WERI-Rb-1 (cell line): ENCODE data around the gene AKT1.
A peak's percentile ranks its signal among the peaks of the same experiment; 100 is the strongest.
"Not testable (repeated sequence)": the region's sequence is repeated elsewhere in the genome, so short reads cannot be mapped to it uniquely, and the experiment has no call there.

Experiments used
- DNase-seq: peaks from one replicate; pipeline ENCODE4 v3.0.0-alpha.2; 2020
- H3K27ac ChIP-seq: fragments of 250-450 bp; sonication (Bioruptor Pico); 2 replicates; pipeline ENCODE4 v1.5.1; 2020; ENCODE audit warnings: mild to moderate bottlenecking, moderate library complexity
- H3K27me3 ChIP-seq: fragments of 250-450 bp; sonication (Bioruptor Pico); 2 replicates; pipeline ENCODE4 v1.5.1; 2021; ENCODE audit warnings: mild to moderate bottlenecking, low read depth, moderate library complexity; ENCODE audit not compliant: insufficient read depth, severe bottlenecking
- H3K36me3 ChIP-seq: fragments of 250-450 bp; sonication (Bioruptor Pico); 2 replicates; pipeline ENCODE4 v1.5.1; 2020; ENCODE audit warnings: mild to moderate bottlenecking, moderate library complexity
- H3K4me3 ChIP-seq: 2 replicates; pipeline ENCODE4 v1.5.1; 2011; ENCODE audit warnings: low read depth, mild to moderate bottlenecking, control low read depth, low read length
- H3K9me3 ChIP-seq: fragments of 250-450 bp; sonication (Bioruptor Pico); 2 replicates; pipeline ENCODE4 v1.5.1; 2021; ENCODE audit warnings: mild to moderate bottlenecking, moderate library complexity; ENCODE audit not compliant: severe bottlenecking
- TF ChIP-seq, protein P1 (sequence below): IDR thresholded peaks from 2 replicates; pipeline ENCODE4 v1.5.1; 2011; ENCODE audit warnings: low read depth, mild to moderate bottlenecking, control low read depth, inconsistent platforms, low read length

AKT1 gene

DNA sequence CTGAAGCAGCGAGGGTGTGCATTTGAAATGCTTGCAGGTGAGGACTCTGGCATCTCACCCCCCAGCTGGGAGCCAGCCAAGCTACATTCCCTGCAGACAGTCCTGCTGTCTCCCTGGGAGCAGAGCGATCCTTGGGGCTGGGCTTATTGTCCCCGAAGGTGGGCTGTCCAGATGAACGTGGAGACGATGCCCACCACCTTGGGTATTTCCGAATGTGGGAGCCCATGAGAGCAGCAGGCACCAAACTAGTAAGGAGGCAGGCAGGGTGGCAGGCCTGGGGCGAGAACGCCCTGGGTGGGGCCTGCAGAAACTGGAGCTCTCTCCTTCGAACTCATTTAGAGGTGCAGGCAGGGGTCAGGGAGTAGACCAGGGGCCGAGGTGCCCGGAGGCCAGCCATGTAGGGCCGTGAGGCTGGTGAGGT, 23.8 kb upstream of the AKT1 start:
- H3K4me3 ChIP-seq, result no peak overlapping the region
- no peak overlapping the region for H3K27ac ChIP-seq
- TF ChIP-seq, protein P1, sequence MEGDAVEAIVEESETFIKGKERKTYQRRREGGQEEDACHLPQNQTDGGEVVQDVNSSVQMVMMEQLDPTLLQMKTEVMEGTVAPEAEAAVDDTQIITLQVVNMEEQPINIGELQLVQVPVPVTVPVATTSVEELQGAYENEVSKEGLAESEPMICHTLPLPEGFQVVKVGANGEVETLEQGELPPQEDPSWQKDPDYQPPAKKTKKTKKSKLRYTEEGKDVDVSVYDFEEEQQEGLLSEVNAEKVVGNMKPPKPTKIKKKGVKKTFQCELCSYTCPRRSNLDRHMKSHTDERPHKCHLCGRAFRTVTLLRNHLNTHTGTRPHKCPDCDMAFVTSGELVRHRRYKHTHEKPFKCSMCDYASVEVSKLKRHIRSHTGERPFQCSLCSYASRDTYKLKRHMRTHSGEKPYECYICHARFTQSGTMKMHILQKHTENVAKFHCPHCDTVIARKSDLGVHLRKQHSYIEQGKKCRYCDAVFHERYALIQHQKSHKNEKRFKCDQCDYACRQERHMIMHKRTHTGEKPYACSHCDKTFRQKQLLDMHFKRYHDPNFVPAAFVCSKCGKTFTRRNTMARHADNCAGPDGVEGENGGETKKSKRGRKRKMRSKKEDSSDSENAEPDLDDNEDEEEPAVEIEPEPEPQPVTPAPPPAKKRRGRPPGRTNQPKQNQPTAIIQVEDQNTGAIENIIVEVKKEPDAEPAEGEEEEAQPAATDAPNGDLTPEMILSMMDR, result no peak

DNA sequence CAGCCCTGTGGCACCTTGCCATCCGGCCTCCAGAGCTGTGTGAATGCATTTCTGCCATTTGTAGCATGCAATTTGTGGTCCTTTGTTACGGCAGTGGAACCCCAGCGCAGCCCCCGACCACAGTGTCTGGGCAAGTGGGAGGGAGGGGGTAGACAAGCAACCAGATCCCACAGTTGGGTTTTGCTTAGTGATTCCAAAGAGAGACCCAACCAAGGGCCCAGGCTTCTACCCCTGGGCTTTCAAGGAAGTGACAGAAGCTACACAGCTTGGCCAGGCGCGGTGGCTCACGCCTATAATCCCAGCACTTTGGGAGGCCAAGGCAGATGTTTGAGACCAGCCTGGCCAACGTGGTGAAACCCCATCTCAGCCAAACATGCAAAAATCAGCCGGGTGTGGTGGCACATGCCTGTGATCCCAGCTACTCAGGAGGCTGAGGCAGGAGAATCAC, 23.2 kb upstream of the AKT1 start:
- Histone ChIP-seq H3K36me3 (peaks cover 13% of the 10 kb centered on the region), H3K9me3 (peaks cover 4% of the 10 kb centered on the region), H3K4me3 (no peak overlapping the region), H3K27ac (no peak overlapping the region), H3K27me3 (no peaks in the 10 kb centered on the region)
- DNase-seq, result no peak
- TF ChIP-seq, protein P1, result no peak

More for the DNA sequence above, 23.8 kb upstream of the AKT1 start:
- Histone ChIP-seq H3K9me3 (peaks cover 4% of the 10 kb centered on the region), H3K36me3 (peaks cover 11% of the 10 kb centered on the region), H3K27me3 (no peaks in the 10 kb centered on the region)
- no peak for DNase-seq

DNA sequence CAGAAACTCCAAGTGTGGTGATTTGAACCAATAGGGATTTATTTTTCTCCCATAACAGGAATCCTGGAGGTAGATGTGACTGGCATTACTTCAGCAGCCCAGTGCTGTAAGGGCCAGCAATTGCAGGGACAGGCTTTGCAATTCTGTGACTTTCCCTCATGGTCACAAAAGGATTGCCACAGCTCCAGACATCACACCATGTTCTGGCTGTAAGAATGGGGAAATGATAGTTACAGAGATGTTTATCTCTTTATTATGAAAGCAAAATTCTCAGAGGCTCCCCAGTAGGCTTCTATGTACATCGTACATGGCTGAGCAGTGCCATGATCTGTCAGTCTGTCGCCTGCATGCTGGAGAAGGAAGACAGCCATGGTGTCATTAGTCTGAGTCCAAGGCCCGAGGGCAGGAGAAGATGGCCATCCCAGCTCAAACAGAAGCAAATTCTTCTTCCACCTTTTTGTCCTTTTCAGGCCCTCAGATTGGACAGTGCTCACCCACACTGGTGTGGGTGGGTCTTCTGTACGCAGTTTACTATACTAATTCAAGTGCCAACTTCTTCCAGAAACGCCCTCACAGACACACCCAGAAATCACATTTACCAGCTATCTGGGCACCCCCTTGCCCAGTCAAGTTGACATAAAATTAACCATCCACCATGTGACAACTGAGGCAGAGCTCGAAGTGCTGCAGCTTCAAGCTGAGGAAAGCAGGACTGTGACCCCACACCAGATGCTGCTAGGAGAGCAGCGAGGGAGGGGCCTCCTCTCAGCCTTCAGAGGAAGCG, 22.6 kb upstream of the AKT1 start:
- TF ChIP-seq, protein P1, result no peak
- Histone ChIP-seq H3K27ac (no peak overlapping the region), H3K27me3 (no peaks in the 10 kb centered on the region), H3K36me3 (peaks cover 14% of the 10 kb centered on the region), H3K4me3 (no peak overlapping the region), H3K9me3 (peaks cover 4% of the 10 kb centered on the region)
- no peak for DNase-seq

DNA sequence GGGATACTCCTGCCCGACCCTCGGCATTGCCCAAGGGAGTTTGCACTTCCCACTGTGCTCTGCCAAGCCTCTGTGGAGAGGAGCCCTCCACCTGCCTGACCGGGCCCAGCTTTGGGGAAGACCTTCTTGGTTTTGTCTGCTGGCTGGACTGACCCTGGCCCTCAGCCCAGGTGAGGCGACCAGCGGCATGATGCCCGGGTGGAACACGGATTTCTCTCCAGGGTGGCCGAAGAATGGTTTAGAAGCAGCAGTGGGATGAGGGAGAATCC, 21.0 kb upstream of the AKT1 start:
- peak overlapping the region; percentile 94 for H3K27ac ChIP-seq
- no peak for DNase-seq
- peak overlapping the region; percentile 66 for H3K4me3 ChIP-seq
- H3K9me3 ChIP-seq, result peaks cover 4% of the 10 kb centered on the region
- TF ChIP-seq, protein P1, result no peak
- H3K27me3 ChIP-seq, result no peaks in the 10 kb centered on the region
- H3K36me3 ChIP-seq, result peaks cover 14% of the 10 kb centered on the region

DNA sequence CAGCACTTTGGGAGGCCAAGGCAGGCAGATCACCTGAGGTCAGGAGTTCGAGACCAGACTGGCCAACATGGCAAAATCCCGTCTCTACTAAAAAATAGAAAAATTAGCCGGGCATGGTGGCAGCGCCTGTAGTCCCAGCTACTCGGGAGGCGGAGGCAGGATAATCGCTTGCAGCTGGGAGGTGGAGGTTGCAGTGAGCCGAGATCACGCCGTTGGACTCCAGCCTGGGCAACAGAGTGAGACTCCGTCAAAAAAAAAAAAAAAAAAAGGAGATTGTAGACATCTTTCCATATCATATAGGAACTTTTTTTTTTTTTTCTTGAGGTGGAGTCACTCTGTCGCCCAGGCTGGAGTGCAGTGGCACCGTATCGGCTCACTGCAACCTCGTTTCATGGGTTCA, 19.2 kb upstream of the AKT1 start:
- not testable (repeated sequence) for H3K27ac ChIP-seq, H3K9me3 ChIP-seq, H3K27me3 ChIP-seq
- peaks cover 14% of the 10 kb centered on the region for H3K36me3 ChIP-seq
- H3K4me3 ChIP-seq, result peak overlapping the region; percentile 66
- DNase-seq, result peak; percentile 4

DNA sequence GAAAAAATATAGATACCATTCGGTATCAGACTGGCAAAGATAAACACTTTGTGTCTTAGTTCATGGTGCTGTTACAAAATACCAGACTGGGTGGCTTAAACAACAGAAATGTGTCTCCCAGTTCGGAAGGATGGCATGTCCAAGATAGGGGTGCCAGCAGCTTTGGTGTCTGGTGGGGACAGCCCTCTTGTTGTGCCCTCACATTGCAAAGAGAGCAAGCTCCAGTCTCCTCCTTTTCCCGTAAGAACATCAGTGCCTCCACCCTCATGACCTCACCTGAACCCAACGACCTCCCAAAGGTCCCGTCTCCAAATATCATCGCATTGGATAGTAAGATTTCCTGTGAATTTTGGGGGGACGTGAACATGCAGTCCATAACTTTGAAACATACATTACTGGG, 17.7 kb upstream of the AKT1 start:
- no peaks in the 10 kb centered on the region for H3K27me3 ChIP-seq
- TF ChIP-seq, protein P1, result no peak
- peaks cover 3% of the 10 kb centered on the region for H3K9me3 ChIP-seq
- no peak for DNase-seq
- H3K27ac ChIP-seq, result no peak overlapping the region
- no peak overlapping the region for H3K4me3 ChIP-seq
- peaks cover 13% of the 10 kb centered on the region for H3K36me3 ChIP-seq
